Skeletal muscle cell (primary cell): ENCODE results near the gene PSMA6.
"Not testable (repeated sequence)": the region's sequence is repeated elsewhere in the genome, so short reads cannot be mapped to it uniquely, and the experiment has no call there.

Experiments used
- DNase-seq: peaks from one replicate; pipeline ENCODE4 v3.0.0-alpha.2; 2010; ENCODE audit warnings: low read depth
- H3K4me3 ChIP-seq: 2 replicates; pipeline ENCODE4 v1.5.1; 2011; ENCODE audit warnings: low read depth, mild to moderate bottlenecking, control low read depth, low read length, moderate library complexity

Gene PSMA6

DNA sequence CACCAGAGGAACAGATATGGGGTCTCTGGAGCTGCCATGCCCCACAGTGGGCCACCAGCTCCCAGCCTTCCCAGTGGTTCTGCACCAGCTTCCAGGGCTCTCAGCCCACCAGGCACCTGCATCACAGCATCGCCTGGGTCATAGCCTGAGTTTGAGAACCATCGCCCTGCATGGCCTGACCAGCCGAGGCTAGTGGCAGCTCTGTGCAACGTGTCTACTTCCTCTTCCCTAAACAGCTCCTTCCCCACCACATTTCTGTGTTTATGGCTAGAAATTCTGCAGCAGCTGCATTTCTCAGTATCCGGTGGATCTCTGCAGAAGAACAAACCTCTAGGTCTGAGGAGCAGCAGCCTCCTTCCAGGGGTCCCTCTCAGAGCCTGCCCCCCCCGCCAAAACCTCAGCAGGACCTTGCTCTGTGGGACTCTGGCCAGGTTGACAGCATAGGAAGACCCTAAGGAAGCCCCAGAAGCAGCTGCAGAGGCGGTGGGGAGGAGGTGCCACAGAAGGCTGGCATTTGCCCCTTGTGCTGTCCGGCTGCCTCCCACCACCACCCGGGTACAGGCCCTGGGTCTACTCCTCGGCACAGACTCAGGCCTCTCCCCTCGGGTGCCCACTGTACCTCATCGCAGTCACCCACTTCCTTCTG lies 47.7 kb downstream of the PSMA6 start:
- no peak for DNase-seq
- H3K4me3 ChIP-seq, result no peak overlapping the region

GRCh38 chr14:35340616-35341453 lies 48.7 kb downstream of the PSMA6 start:
- no peak overlapping the region for H3K4me3 ChIP-seq
- no peak for DNase-seq

DNA sequence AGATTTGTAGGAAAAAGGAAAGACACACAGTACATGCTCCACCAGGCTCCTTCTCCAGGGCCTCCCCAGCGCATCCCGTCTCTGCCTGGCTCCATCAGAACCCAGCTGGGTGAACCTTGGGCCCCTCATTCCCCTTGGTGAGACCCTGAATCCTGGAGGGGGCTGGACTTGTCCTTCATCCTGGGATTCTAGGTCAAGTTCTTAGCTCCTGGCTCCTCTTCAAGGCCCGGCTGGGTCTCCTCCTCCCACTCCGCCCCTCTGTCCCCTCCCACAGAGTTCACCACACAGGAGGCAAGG lies 49.2 kb downstream of the PSMA6 start:
- H3K4me3 ChIP-seq, result no peak overlapping the region
- no peak for DNase-seq

DNA sequence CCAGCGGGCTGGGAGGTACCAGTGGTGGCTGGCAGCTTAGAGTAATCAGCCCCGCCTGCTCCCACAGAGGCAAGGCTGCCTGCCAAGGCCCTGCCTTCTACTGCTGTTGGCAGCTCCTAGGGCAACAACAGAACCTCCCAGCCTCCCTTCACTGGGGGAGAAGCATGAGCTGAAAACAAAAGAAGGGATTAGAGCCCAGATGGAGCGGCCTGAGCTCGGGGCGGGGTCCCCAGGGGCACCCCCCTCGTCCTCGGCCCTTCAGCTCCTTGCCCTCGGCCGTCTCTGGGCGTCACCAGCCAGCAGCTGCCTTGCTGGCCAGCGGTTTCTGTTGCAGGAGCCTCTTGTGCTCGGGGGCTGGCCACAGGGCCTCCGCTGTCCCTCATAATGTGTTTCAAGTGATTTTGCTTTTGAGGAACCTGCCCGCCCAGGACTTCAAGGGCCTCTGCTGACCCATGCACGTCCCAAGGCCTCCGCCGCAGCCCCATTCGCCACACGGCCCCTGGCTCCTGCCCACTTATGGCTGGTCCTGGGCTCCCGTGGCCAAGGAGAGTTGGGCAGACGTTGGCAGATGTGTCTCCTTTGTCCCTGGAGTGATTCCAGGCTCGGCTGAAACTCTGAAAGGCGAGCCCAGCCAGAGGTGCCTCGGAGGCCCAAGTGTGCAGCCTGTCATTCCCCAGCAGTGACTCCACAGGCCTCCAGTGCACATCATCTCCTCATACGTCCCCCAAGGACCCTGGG lies 49.7 kb downstream of the PSMA6 start:
- peak; percentile 69 for DNase-seq
- no peak overlapping the region for H3K4me3 ChIP-seq

DNA sequence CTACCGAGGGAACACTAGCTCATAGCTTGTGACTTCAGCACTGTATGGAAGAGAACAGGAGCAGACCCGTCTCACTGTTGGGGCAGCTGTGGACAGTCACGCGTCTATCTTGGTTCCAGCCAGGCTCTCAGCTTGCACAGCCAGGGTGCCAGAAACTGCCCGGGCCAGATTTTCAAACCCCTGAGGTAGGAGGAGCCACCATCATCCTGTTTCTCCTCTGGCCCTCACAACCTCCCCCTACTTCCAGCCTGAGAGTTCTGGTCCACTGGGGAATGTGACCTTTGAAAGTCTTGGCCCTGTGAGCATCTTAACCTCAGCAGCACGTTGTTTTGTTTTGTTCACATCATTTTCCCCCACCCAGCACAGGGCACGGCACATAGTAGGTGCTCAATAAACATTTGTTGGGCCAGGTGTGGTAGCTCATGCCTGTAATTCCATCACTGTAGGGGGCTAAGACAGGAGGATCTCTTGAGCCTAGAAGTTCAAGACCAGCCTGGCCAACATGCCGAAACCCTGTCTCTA lies 50.4 kb downstream of the PSMA6 start:
- no peak overlapping the region for H3K4me3 ChIP-seq
- no peak for DNase-seq

GRCh38 chr14:35343702-35344101 lies 51.5 kb downstream of the PSMA6 start:
- no peak for DNase-seq
- no peak overlapping the region for H3K4me3 ChIP-seq

DNA sequence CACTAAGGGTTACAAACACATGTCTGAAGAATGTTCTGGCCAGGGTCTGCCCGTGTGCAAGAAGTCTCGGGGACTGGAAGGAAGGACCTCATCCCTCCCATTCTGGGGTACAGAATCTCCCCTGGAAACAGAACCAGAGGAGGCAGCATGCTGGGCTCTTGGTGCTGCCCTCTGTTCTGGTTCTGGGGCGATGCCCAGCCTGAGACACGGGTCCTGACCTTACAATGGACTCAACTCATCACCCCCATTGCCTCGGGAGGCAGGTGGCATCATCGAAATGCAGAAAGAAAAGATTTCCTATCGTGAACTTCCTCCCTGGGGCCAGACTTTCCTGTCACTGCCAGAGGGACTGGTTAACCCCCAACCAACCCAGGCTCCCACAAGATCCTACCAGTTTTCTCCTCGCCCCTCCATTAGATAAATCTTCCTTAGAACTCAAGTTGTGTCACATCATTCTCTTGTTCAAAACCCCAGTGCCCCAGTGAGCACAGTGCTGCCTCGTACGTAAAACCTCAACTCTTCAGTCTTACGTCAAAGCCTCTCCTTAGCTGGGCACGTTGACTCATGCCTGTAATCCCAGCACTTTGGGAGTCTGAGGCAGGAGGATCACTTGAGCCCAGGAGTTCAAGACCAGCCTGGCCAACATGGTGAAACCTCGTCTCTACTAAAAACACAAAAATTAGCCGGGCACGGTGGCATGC lies 52.1 kb downstream of the PSMA6 start:
- no peak overlapping the region for H3K4me3 ChIP-seq
- no peak for DNase-seq

GRCh38 chr14:35346738-35347322 lies 54.6 kb downstream of the PSMA6 start:
- DNase-seq, result no peak
- H3K4me3 ChIP-seq, result no peak overlapping the region

- no peak overlapping the region for H3K4me3 ChIP-seq
- no peak for DNase-seq
Observed at GRCh38 chr14:35347323-35348043, 55.3 kb downstream of the PSMA6 start.

DNA sequence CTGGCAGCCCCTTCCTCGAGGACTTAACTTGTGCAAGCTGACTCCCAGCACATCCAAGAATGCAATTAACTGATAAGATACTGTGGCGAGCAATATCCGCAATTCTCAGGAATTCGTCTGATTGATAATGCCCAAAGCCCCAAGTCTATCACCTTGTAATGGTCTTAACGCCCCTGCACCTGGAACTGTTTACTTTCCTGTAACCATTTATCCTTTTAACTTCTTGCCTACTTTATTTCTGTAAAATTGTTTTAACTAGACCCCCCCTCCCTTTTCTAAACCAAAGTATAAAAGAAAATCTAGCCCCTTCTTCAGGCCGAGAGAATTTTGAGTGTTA lies 55.8 kb downstream of the PSMA6 start:
- DNase-seq, H3K4me3 ChIP-seq: not testable (repeated sequence)

DNA sequence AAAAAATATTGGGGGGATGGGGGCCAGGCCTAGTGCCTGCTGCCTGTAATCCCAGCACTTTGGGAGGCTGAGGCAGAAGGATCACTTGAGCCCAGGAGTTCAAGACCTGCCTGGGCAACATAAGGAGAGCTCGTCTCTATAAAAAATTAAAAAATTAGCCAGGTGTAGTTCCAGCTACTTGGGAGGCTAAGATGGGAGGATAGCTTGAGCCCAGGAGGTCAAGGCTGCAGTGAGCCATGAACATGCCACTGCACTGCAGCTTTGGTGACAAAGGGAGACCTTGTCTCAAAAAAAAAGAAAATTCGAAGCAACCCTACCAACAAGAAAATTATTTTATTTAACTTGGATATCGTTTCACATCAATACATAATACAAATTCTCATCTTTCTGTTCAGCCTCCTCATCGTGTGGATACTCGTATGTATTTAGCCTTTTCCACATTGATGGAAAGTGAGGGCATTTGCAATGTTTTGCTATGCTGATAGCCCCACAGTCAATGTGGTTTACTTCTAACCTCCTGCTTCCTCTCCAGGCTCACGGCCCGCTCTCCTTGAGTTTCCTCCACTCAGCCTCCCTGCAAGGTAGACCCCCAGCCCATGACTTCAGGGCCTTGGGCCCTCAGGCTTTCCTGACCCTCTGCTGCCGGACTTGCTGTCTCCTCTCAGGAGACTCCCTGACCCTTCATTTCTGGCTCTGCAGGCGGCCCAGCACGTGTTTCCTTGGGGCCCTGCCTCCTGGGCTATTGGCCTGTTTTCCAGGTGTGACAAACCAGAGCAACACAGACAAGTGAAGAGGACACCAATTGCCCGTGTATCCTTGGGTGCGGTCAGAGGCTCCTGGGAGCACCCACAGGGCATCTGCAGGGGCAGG lies 57.5 kb downstream of the PSMA6 start:
- H3K4me3 ChIP-seq, result no peak overlapping the region
- DNase-seq, result no peak

DNA sequence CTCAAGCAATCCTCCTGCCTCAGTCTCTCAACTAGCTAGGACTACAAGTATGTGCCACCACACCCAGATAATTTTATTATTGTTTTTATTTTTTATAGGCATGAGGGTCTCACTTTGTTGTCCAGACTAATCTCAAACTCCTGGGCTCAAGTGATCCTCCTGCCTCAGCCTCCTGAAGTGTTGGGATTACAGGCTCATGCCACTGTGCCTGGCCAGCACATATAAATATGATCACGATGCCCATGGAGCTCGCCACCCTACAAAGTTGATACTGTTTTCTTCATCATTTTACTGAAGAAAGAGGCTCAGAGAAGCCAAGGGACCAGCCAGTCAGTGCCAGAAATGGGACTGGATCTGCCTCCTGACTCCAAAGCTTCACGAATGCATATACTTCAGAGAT lies 59.3 kb downstream of the PSMA6 start:
- DNase-seq, result no peak
- no peak overlapping the region for H3K4me3 ChIP-seq

- no peak overlapping the region for H3K4me3 ChIP-seq
Observed at GRCh38 chr14:35351897-35352273, 59.7 kb downstream of the PSMA6 start.

GRCh38 chr14:35352274-35353233 lies 60.4 kb downstream of the PSMA6 start:
- no peak for DNase-seq
- no peak overlapping the region for H3K4me3 ChIP-seq

More at GRCh38 chr14:35351897-35352273, 59.7 kb downstream of the PSMA6 start:
- DNase-seq, result no peak

- no peak overlapping the region for H3K4me3 ChIP-seq
- no peak for DNase-seq
Observed at GRCh38 chr14:35353409-35354172, 61.4 kb downstream of the PSMA6 start.

GRCh38 chr14:35355235-35355634 lies 63.1 kb downstream of the PSMA6 start:
- DNase-seq, H3K4me3 ChIP-seq: not testable (repeated sequence)
